IPS DF 4.7 (cell line): ENCODE measurements around the gene PCSK5.
"Not testable (repeated sequence)": the region's sequence is repeated elsewhere in the genome, so short reads cannot be mapped to it uniquely, and the experiment has no call there.

Source experiments
- DNase-seq: peaks from one replicate; pipeline ENCODE4 v3.0.0-alpha.2; 2013; ENCODE audit warnings: low spot score; ENCODE audit errors: extremely low read depth

PCSK5 gene

GRCh38 chr9:75889977-75890471, 449 bp upstream of the PCSK5 start:
- DNase-seq, result no peak

GRCh38 chr9:75891277-75891741, 836 bp downstream of the PCSK5 start:
- DNase-seq, result no peak

DNA sequence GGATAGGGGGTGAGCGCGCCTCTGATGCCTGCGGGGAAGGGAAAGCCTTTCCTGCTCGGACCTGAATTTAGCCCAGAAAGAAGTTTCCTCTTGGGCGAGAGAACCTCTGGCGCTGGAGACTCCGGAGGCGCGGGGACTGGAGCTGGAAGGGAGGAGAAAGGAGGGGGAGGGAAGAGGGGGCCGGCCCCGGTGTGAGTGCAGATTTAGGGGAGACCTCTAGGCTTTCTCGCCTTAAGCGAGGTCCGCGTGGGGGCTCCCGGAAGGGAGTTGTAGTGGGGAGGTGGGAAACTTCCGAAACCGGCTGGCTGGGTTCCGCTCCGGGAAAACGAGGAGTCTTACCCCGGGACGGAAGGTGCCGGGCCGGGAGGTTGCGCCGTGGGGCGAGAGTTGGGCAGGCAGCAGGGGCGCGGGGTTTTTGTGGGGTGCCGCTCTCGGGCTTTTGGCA, 1.3 kb downstream of the PCSK5 start:
- DNase-seq, result no peak

GRCh38 chr9:75892216-75892911, 1.9 kb downstream of the PCSK5 start:
- no peak for DNase-seq

- no peak for DNase-seq
These were observed 2.6 kb downstream of the PCSK5 start for GRCh38 chr9:75893106-75893505.

GRCh38 chr9:75894566-75894965, 4.1 kb downstream of the PCSK5 start:
- no peak for DNase-seq

GRCh38 chr9:75895112-75895511, 4.6 kb downstream of the PCSK5 start:
- no peak for DNase-seq

DNA sequence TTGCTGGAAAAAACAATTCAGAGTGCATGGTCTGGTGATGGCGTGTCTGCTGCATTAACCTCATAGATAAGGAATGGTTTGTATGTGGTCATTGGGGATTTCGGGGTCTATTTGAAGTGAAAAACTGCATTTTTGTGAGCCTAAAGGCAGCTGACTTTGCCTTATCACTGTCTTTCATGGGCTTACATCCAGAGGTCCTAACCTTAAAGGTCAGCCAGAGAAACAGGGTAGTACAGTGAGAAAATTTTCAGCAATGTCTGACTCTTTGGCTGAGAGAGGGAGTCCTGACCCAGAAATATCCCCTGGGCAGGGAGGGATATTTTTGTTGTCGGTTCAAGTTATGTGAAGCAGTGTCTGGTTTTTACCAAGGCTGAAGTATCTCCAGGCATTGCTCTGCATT, 5.7 kb downstream of the PCSK5 start:
- DNase-seq, result no peak

GRCh38 chr9:75900893-75901524, 10.5 kb downstream of the PCSK5 start:
- not testable (repeated sequence) for DNase-seq

DNA sequence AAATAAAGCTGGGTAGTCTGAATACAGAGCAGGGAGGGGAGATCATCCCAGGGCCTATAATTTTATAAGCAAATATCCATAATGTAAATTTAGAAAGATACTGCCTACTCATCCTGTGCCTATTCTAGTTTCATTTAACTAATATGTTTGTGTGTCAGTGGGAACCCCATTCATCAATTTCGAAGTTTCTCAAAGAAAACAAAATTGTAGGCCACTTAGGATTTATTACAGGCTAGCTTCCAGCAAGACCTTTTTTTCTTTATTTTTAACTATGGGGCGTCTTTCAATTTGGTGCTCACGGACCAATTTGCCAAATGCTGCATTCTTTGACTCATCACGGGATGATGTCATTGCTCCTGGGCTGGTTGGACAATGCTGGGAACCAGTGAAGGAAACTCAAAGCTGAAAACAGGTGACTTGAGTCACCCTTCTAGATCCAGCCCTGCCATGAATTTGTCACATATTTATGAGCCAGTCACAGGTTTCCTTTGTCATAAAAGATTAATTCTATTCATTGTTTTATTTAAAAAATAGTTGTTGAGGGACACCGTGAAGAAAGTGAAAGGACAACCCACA, 13.4 kb downstream of the PCSK5 start:
- no peak for DNase-seq

DNA sequence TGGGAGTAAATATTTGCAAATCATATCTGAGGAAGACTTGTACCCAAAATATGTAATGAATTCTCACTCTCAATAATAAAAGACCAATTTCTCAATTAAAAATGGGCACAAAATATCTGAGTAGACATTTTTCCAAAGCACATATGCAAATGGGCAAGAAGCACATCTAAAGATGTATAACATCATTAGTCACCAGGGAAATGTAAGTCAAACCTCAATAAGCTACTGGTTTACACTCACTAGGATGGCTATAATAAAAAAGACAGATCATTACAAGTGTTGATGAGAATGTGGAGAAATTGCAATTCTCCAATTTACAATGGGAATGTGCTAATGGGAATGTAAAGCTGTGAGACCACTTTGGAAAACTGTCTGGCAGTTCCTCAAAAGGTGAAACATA, 13.9 kb downstream of the PCSK5 start:
- no peak for DNase-seq

DNA sequence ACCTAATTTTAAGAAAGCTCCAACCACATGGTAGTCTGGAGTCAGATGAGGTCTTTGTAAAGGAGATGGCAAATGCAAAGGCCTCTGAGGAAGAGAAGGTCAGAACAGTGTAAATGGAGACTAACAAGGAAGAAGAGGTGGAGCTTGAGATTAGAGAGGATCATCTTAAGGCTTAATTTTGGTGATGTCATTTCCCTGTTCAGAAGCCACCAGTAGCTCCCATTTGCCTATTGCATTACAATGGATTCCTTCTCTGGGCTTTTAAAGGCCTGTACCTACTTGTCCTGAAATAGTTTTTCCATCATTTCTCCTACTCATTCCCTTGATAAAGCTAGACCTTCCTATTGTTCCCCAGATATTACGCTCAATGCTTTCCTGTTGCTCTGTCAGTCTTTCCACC, 16.1 kb downstream of the PCSK5 start:
- DNase-seq, result no peak

- DNase-seq, result no peak
These were observed 16.9 kb downstream of the PCSK5 start for GRCh38 chr9:75907329-75907728.

DNA sequence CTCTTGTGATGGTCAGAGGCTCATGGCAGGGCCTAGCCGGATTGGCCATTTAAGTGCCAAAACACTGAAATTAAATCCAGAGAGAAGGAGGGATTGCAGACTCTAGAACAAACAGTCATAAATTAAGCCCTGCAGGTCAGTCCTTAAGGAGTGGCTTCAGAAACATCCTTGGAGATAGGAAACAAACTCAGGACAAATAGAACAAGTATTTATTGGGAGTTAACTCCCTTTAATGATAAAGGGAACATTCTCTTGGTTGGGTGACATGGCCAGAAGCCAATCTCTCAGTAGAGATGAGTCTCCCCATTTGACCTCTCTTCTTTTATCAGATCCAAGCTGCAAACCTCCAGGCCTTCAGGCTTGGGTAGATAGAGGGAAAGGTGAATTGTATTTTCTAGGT, 17.4 kb downstream of the PCSK5 start:
- DNase-seq, result no peak

GRCh38 chr9:75909776-75910175, 19.3 kb downstream of the PCSK5 start:
- DNase-seq, result no peak

- no peak for DNase-seq
These were observed 20.3 kb downstream of the PCSK5 start for GRCh38 chr9:75910731-75911130.

DNA sequence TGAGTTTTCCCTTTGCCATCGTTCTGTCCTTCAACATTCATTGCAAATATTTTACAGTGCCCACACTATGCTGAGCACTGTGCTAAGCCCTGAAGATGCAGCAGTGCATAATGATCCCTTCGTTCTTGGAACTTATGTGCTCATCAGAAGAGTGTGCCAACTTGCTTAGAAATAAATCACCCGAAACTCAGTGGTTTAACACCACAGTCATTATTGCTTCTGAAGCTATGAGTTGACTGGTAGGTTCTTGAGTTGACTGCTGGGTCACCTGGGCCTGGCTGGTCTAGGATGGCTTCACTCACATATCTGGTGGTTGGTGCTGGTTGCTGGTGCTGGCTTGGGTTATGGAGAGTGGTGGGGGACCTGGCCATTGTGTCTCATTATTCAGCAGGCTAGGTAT, 20.9 kb downstream of the PCSK5 start:
- DNase-seq, result no peak

- no peak for DNase-seq
These were observed 22.5 kb downstream of the PCSK5 start for GRCh38 chr9:75912951-75913350.

GRCh38 chr9:75914002-75914401, 23.5 kb downstream of the PCSK5 start:
- no peak for DNase-seq

- DNase-seq, result no peak
These were observed 24.5 kb downstream of the PCSK5 start for GRCh38 chr9:75914883-75915452.

DNA sequence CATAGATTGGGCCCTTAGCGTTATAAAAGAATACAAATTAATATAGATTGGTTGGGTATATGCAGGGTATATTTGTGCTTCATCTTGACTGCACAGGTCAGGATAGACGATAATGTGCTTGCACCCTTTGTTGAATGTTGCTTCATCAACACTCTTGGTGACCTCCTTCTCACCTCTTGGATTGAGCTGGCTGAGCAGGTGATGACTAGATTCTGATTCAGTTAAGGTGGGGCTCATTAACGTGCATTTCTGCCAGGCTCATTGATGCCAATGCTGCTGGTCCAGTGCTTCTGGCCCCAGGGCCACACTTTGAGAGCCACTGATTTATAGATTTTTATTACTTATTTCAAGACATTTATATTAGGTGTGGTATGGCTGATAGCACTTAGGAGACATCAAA, 27.7 kb downstream of the PCSK5 start:
- DNase-seq, result no peak

- no peak for DNase-seq
These were observed 28.4 kb downstream of the PCSK5 start for GRCh38 chr9:75918909-75919308.
